Neural progenitor cell (in vitro differentiated cells): ENCODE results near the gene HSD17B2.
"Not testable (repeated sequence)": the region's sequence is repeated elsewhere in the genome, so short reads cannot be mapped to it uniquely, and the experiment has no call there.

ENCODE experiments used
- EZH2 ChIP-seq: fragments of 200-600 bp; sonication (generic); IDR thresholded peaks from 2 replicates; pipeline ENCODE4 v1.6.1; 2017; ENCODE audit warnings: antibody characterized with exemption, mild to moderate bottlenecking, moderate library complexity
- EZH2phosphoT487 ChIP-seq: fragments of 200-600 bp; sonication (generic); IDR thresholded peaks from 2 replicates; pipeline ENCODE4 v1.6.1; 2017; ENCODE audit warnings: antibody characterized with exemption
- TF ChIP-seq, protein P1 (sequence below): fragments of 200-600 bp; sonication (generic); IDR thresholded peaks from 2 replicates; pipeline ENCODE4 v1.5.1; 2017; ENCODE audit warnings: antibody characterized with exemption, mild to moderate bottlenecking

DNA sequence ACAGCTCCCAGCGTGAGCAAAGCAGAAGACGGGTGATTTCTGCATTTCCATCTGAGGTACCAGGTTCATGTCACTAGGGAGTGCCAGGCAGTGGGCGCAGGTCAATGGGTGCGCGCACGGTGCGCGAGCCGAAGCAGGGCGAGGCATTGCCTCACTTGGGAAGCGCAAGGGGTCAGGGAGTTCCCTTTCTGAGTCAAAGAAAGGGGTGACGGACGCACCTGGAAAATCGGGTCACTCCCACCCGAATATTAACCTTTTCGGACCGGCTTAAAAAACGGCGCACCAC is 104.2 kb downstream of the HSD17B2 start:
- TF ChIP-seq, protein P1, sequence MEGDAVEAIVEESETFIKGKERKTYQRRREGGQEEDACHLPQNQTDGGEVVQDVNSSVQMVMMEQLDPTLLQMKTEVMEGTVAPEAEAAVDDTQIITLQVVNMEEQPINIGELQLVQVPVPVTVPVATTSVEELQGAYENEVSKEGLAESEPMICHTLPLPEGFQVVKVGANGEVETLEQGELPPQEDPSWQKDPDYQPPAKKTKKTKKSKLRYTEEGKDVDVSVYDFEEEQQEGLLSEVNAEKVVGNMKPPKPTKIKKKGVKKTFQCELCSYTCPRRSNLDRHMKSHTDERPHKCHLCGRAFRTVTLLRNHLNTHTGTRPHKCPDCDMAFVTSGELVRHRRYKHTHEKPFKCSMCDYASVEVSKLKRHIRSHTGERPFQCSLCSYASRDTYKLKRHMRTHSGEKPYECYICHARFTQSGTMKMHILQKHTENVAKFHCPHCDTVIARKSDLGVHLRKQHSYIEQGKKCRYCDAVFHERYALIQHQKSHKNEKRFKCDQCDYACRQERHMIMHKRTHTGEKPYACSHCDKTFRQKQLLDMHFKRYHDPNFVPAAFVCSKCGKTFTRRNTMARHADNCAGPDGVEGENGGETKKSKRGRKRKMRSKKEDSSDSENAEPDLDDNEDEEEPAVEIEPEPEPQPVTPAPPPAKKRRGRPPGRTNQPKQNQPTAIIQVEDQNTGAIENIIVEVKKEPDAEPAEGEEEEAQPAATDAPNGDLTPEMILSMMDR: not testable (repeated sequence)
- TF ChIP-seq EZH2, EZH2phosphoT487: not testable (repeated sequence)
